LNCAP (cell line): ENCODE data around the gene LETMD1.

Experiments used
- CTCF ChIP-seq: fragments of 450-650 bp; IDR thresholded peaks from 2 replicates; pipeline ENCODE4 v1.5.1; 2017; ENCODE audit warnings: mild to moderate bottlenecking

The LETMD1 gene

GRCh38 chr12:51070004-51070403 is 21.9 kb downstream of the LETMD1 start:
- no peak for TF ChIP-seq CTCF

GRCh38 chr12:51071663-51072062 is 23.5 kb downstream of the LETMD1 start:
- no peak for TF ChIP-seq CTCF

GRCh38 chr12:51075390-51075789 is 27.3 kb downstream of the LETMD1 start:
- no peak for TF ChIP-seq CTCF

GRCh38 chr12:51076236-51076930 is 28.3 kb downstream of the LETMD1 start:
- no peak for TF ChIP-seq CTCF

- no peak for TF ChIP-seq CTCF
Observed at GRCh38 chr12:51077930-51078329, 29.8 kb downstream of the LETMD1 start.

- TF ChIP-seq CTCF: no peak
Observed at GRCh38 chr12:51080136-51080535, 32.0 kb downstream of the LETMD1 start.

GRCh38 chr12:51081421-51081820 is 33.3 kb downstream of the LETMD1 start:
- TF ChIP-seq CTCF: no peak

- TF ChIP-seq CTCF: no peak
Observed at GRCh38 chr12:51082561-51083125, 34.5 kb downstream of the LETMD1 start.
